A549 (cell line): ENCODE data around the gene LSM12. TPM values are rescaled to one million over a fixed set of nuclear protein-coding genes. Genes with fewer than 3 reads are reported as not detected.

ENCODE experiments used
- ATAC-seq, 2 experiments: fragments of 200-7000 bp in 1 of 2; fragments of >200 bp in 1 of 2; cut with Nextera tagmentation in 1 of 2; cut with Tn5 transposase in 1 of 2; 3 replicates each; pipeline versions ENCODE4 v1.8.0 to v1.9.1; 2018 to 2020; ENCODE audit warnings: mild to moderate bottlenecking in 1 of 2, moderate library complexity in 1 of 2
- CTCF ChIA-PET: fragments of 300-600 bp; sonication (Branson Sonifier 250); formaldehyde crosslinking; extraction: SDS; loops from one replicate; lab custom pipeline; 2021; ENCODE audit warnings: antibody characterized with exemption, inconsistent platforms; lab: Yijun Ruan, JAX
- POLR2A ChIA-PET: fragments of 350-600 bp; formaldehyde crosslinking; extraction: SDS; loops from one replicate; lab custom pipeline; 2021; ENCODE audit warnings: antibody characterized with exemption, inconsistent platforms; lab: Yijun Ruan, JAX
- DNase-seq, 2 experiments: peaks; one replicate each; pipeline versions ENCODE4 v3.0.0 to v3.0.0-alpha.2; 2011 to 2016; ENCODE audit warnings: low read depth in 1 of 2, low spot score in 1 of 2
- FAIRE-seq: peaks from 2 replicates; lab custom pipeline; 2011; peaks lifted over from hg19 to GRCh38; lab: Jason Lieb, UNC
- H3K27ac ChIP-seq, 2 experiments: fragments of >200 bp; sonication (Bioruptor Twin); formaldehyde crosslinking; 3 replicates each; pipeline ENCODE4 v1.5.1; 2016 to 2017
- H3K4me1 ChIP-seq: fragments of >200 bp; sonication (Bioruptor Twin); formaldehyde crosslinking; 3 replicates; pipeline ENCODE4 v1.6.1; 2016
- H3K4me2 ChIP-seq: fragments of >200 bp; sonication (Bioruptor Twin); formaldehyde crosslinking; 3 replicates; pipeline ENCODE4 v1.6.1; 2016
- H3K4me3 ChIP-seq: fragments of >200 bp; sonication (Bioruptor Twin); formaldehyde crosslinking; 3 replicates; pipeline ENCODE4 v1.5.1; 2016
- H3K9me3 ChIP-seq: fragments of >200 bp; sonication (Bioruptor Twin); formaldehyde crosslinking; 3 replicates; pipeline ENCODE4 v1.6.1; 2016
- BHLHE40 ChIP-seq: IDR thresholded peaks from 2 replicates; pipeline ENCODE4 v1.6.1; 2012; ENCODE audit warnings: low read depth, low read length, inconsistent platforms
- CBX2 ChIP-seq: fragments of 200-600 bp; sonication (generic); IDR thresholded peaks from 2 replicates; pipeline ENCODE4 v1.6.1; 2016; ENCODE audit warnings: low read depth, mild to moderate bottlenecking, borderline replicate concordance
- CEBPB ChIP-seq, 2 experiments: fragments of >200 bp in 1 of 2; sonication (Bioruptor Twin) in 1 of 2; formaldehyde crosslinking in 1 of 2; IDR thresholded peaks; 2 replicates each; pipeline ENCODE4 v1.6.1; 2012 to 2016
- CHD2 ChIP-seq: fragments of 150-350 bp; IDR thresholded peaks from 2 replicates; pipeline ENCODE4 v1.6.1; 2014; ENCODE audit warnings: low read length; ENCODE audit not compliant: partially characterized antibody
- CHD4 ChIP-seq: fragments of 200-600 bp; sonication (generic); IDR thresholded peaks from 2 replicates; pipeline ENCODE4 v1.6.1; 2016; ENCODE audit warnings: antibody characterized with exemption, mild to moderate bottlenecking, borderline replicate concordance
- E2F6 ChIP-seq: IDR thresholded peaks from 2 replicates; pipeline ENCODE4 v1.6.1; 2012; ENCODE audit warnings: low read depth, borderline replicate concordance
- EHF ChIP-seq: fragments of 250-450 bp; sonication (Bioruptor Pico); IDR thresholded peaks from 2 replicates; pipeline ENCODE4 v1.5.0; 2020; ENCODE audit warnings: mild to moderate bottlenecking
- EHMT2 ChIP-seq: fragments of 200-600 bp; sonication (generic); IDR thresholded peaks from 2 replicates; pipeline ENCODE4 v1.6.1; 2016; ENCODE audit warnings: antibody characterized with exemption, low read depth, mild to moderate bottlenecking, moderate library complexity
- ESRRA ChIP-seq: fragments of 150-350 bp; IDR thresholded peaks from 2 replicates; pipeline ENCODE4 v1.6.1; 2014; ENCODE audit warnings: mild to moderate bottlenecking, low read length, borderline replicate concordance
- FOSB ChIP-seq: fragments of 250-450 bp; sonication (Bioruptor Pico); IDR thresholded peaks from 2 replicates; pipeline ENCODE4 v1.5.0; 2020; ENCODE audit warnings: mild to moderate bottlenecking, moderate library complexity
- FOSL2 ChIP-seq, 2 experiments: fragments of 450-650 bp in 1 of 2; fragments of >200 bp in 1 of 2; sonication (Bioruptor Twin) in 1 of 2; formaldehyde crosslinking; IDR thresholded peaks; 2 replicates each; pipeline versions ENCODE4 v1.5.0 to v1.6.1; 2016 to 2020; ENCODE audit warnings: mild to moderate bottlenecking in 1 of 2, moderate library complexity in 1 of 2
- HDAC2 ChIP-seq: fragments of 200-600 bp; sonication (generic); IDR thresholded peaks from 2 replicates; pipeline ENCODE4 v1.6.1; 2016
- HOXA7 ChIP-seq: fragments of 250-450 bp; sonication (Bioruptor Pico); IDR thresholded peaks from 2 replicates; pipeline ENCODE4 v1.5.0; 2020; ENCODE audit warnings: mild to moderate bottlenecking, moderate library complexity
- HOXB5 ChIP-seq: fragments of 250-450 bp; sonication (Bioruptor Pico); IDR thresholded peaks from 2 replicates; pipeline ENCODE4 v1.5.0; 2020; ENCODE audit warnings: mild to moderate bottlenecking, moderate library complexity
- JUN ChIP-seq, 2 experiments: fragments of >200 bp; sonication (Bioruptor Twin); formaldehyde crosslinking; IDR thresholded peaks; 2 replicates in 1 of 2; 3 replicates in 1 of 2; pipeline ENCODE4 v1.6.1; 2016 to 2017
- JUNB ChIP-seq: fragments of >200 bp; sonication (Bioruptor Twin); formaldehyde crosslinking; IDR thresholded peaks from 2 replicates; pipeline ENCODE4 v1.6.1; 2016
- KDM1A ChIP-seq: fragments of 200-600 bp; sonication (generic); IDR thresholded peaks from 2 replicates; pipeline ENCODE4 v1.6.1; 2016; ENCODE audit warnings: low read depth, mild to moderate bottlenecking
- KDM5A ChIP-seq: fragments of 200-600 bp; sonication (generic); IDR thresholded peaks from 2 replicates; pipeline ENCODE4 v1.6.1; 2016; ENCODE audit warnings: antibody characterized with exemption, mild to moderate bottlenecking
- MAFK ChIP-seq: fragments of 450-650 bp; IDR thresholded peaks from 2 replicates; pipeline ENCODE4 v1.6.1; 2014; ENCODE audit not compliant: partially characterized antibody
- MAZ ChIP-seq: fragments of 150-350 bp; IDR thresholded peaks from 2 replicates; pipeline ENCODE4 v1.6.1; 2014; ENCODE audit warnings: antibody characterized with exemption, low read depth, low read length, borderline replicate concordance
- NFE2L2 ChIP-seq: fragments of 150-350 bp; conservative IDR thresholded peaks from 2 replicates; pipeline ENCODE4 v1.6.1; 2014; ENCODE audit warnings: low read length
- PHF8 ChIP-seq: fragments of 200-600 bp; sonication (generic); IDR thresholded peaks from 2 replicates; pipeline ENCODE4 v1.6.1; 2016; ENCODE audit warnings: low read depth, mild to moderate bottlenecking, antibody characterized with exemption, moderate library complexity, borderline replicate concordance
- POLR2AphosphoS2 ChIP-seq: conservative IDR thresholded peaks from 2 replicates; pipeline ENCODE4 v1.6.1; 2012; ENCODE audit warnings: low read length, improper control_type of control experiment, inconsistent platforms
- RAD21 ChIP-seq, 2 experiments: fragments of >200 bp in 1 of 2; sonication (Bioruptor Twin) in 1 of 2; formaldehyde crosslinking in 1 of 2; IDR thresholded peaks in 1 of 2; conservative IDR thresholded peaks in 1 of 2; 2 replicates in 1 of 2; 3 replicates in 1 of 2; pipeline ENCODE4 v1.6.1; 2012 to 2018; ENCODE audit warnings: inconsistent platforms in 1 of 2
- RCOR1 ChIP-seq: fragments of 150-350 bp; IDR thresholded peaks from 2 replicates; pipeline ENCODE4 v1.6.1; 2014; ENCODE audit warnings: antibody characterized with exemption, low read length, low read depth
- RFX5 ChIP-seq: fragments of 450-650 bp; IDR thresholded peaks from 2 replicates; pipeline ENCODE4 v1.7.1; 2014; ENCODE audit warnings: antibody characterized with exemption, mild to moderate bottlenecking, moderate library complexity
- RNF2 ChIP-seq: fragments of 200-600 bp; sonication (generic); IDR thresholded peaks from 2 replicates; pipeline ENCODE4 v1.6.1; 2016; ENCODE audit warnings: low read depth, mild to moderate bottlenecking, antibody characterized with exemption, moderate library complexity, borderline replicate concordance
- SMC3 ChIP-seq: fragments of >200 bp; sonication (Bioruptor Twin); formaldehyde crosslinking; IDR thresholded peaks from 3 replicates; pipeline ENCODE4 v1.6.1; 2018; ENCODE audit warnings: inconsistent platforms
- SREBF2 ChIP-seq: fragments of 450-650 bp; IDR thresholded peaks from 2 replicates; pipeline ENCODE4 v1.6.1; 2014; ENCODE audit warnings: mild to moderate bottlenecking, moderate library complexity
- WGBS: methylation state at CpG from one replicate; pipeline ENCODE4 v1.1.6; 2017; ENCODE audit errors: missing lambda C conversion rate; 5-methylcytosine and 5-hydroxymethylcytosine counted together
- polyA plus RNA-seq, 4 experiments: library from polyadenylated mRNA; depleted of rRNA in 3 of 4; stranded (reverse); fragments of >200 nt; fragmentation: RNase III in 1 of 4; extraction: RNeasy Plus Mini Kit Qiagen cat#74134 plus additional on column Dnase treatment in 1 of 4; gene quantifications; 2 replicates in 3 of 4; 3 replicates in 1 of 4; pipeline ENCODE4 v1.2.3, GENCODE V29; 2011 to 2017
- TF ChIP-seq, protein P1 (sequence below): IDR thresholded peaks from 2 replicates; pipeline ENCODE4 v1.6.1; 2012
- TF ChIP-seq, protein P2 (sequence below): fragments of 200-600 bp; sonication (generic); IDR thresholded peaks from 2 replicates; pipeline ENCODE4 v1.6.1; 2016; ENCODE audit warnings: antibody characterized with exemption, mild to moderate bottlenecking, moderate library complexity
- TF ChIP-seq, protein P3 (sequence below): IDR thresholded peaks from 2 replicates; pipeline ENCODE4 v1.6.1; 2012

The LSM12 gene
- polyA plus RNA-seq, 2 of the 4 experiments (the other 2 are of a cell fraction): 43.9 to 75.0 TPM

DNA sequence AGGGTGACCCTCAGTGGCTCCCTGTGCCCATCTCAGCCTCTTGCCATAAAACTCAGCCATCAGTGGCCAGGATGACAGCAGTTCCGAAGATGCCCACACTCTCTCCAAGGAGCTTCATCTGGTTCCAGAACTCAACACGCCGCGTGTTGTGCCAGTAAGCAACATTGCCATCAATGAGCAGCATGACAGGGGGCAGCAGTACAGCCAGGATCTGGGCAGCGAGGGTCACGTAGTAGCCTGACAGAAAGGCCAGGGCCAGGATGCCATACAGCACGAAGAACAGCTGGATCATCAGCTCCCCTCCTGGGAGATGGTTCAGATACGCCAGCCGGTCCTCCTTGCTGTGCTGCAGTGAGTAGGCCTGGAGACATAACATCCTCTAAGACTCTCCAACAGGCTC, 54.6 kb downstream of the LSM12 start:
- POLR2A ChIA-PET: interaction anchor here (1.0 kb wide), 1 partner anchor 58 kb away, joined by 4 read pairs; no protein-coding TSS in a partner anchor
- H3K9me3 ChIP-seq: no peaks in the 10 kb centered on the region
- DNase-seq: no peak
- no peak overlapping the region for H3K27ac ChIP-seq
- 93% methylated on average over 9 of the region's 9 CpGs for WGBS
- H3K4me1 ChIP-seq: peaks cover 8% of the 10 kb centered on the region
- no peak for ATAC-seq
- CTCF ChIA-PET: interaction anchor here (1.0 to 3.7 kb wide), 4 partner anchors 16 to 104 kb away, joined by 3 to 21 read pairs (median 12); no protein-coding TSS in a partner anchor
- no peak overlapping the region for H3K4me3 ChIP-seq
- TF ChIP-seq RNF2: no peak
- no peak for TF ChIP-seq HOXA7 (CRISPR knock-in tag)
- TF ChIP-seq CHD2: no peak
- TF ChIP-seq JUNB: no peak
- no peak for TF ChIP-seq PHF8
- TF ChIP-seq KDM5A: no peak
- TF ChIP-seq SMC3: no peak
- TF ChIP-seq RCOR1: no peak
- TF ChIP-seq RFX5: no peak
- TF ChIP-seq, protein P1, sequence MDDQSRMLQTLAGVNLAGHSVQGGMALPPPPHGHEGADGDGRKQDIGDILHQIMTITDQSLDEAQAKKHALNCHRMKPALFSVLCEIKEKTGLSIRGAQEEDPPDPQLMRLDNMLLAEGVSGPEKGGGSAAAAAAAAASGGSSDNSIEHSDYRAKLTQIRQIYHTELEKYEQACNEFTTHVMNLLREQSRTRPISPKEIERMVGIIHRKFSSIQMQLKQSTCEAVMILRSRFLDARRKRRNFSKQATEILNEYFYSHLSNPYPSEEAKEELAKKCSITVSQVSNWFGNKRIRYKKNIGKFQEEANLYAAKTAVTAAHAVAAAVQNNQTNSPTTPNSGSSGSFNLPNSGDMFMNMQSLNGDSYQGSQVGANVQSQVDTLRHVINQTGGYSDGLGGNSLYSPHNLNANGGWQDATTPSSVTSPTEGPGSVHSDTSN: no peak
- TF ChIP-seq, protein P2, sequence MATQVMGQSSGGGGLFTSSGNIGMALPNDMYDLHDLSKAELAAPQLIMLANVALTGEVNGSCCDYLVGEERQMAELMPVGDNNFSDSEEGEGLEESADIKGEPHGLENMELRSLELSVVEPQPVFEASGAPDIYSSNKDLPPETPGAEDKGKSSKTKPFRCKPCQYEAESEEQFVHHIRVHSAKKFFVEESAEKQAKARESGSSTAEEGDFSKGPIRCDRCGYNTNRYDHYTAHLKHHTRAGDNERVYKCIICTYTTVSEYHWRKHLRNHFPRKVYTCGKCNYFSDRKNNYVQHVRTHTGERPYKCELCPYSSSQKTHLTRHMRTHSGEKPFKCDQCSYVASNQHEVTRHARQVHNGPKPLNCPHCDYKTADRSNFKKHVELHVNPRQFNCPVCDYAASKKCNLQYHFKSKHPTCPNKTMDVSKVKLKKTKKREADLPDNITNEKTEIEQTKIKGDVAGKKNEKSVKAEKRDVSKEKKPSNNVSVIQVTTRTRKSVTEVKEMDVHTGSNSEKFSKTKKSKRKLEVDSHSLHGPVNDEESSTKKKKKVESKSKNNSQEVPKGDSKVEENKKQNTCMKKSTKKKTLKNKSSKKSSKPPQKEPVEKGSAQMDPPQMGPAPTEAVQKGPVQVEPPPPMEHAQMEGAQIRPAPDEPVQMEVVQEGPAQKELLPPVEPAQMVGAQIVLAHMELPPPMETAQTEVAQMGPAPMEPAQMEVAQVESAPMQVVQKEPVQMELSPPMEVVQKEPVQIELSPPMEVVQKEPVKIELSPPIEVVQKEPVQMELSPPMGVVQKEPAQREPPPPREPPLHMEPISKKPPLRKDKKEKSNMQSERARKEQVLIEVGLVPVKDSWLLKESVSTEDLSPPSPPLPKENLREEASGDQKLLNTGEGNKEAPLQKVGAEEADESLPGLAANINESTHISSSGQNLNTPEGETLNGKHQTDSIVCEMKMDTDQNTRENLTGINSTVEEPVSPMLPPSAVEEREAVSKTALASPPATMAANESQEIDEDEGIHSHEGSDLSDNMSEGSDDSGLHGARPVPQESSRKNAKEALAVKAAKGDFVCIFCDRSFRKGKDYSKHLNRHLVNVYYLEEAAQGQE: no peak
- TF ChIP-seq, protein P3, sequence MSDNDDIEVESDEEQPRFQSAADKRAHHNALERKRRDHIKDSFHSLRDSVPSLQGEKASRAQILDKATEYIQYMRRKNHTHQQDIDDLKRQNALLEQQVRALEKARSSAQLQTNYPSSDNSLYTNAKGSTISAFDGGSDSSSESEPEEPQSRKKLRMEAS: no peak
- TF ChIP-seq EHF: no peak
- TF ChIP-seq POLR2AphosphoS2: no peak
- no peak for TF ChIP-seq KDM1A
- no peak for TF ChIP-seq FOSB (CRISPR knock-in tag)
- no peak for TF ChIP-seq RAD21 (conservative IDR thresholded peaks at IDR 0.05 in 1 of 2, IDR thresholded peaks at IDR 0.05 in 1 of 2)
- TF ChIP-seq MAZ: no peak
- no peak for TF ChIP-seq FOSL2 (IDR thresholded peaks at IDR 0.05)
- no peak for TF ChIP-seq FOSL2 (CRISPR knock-in tag; IDR thresholded peaks at IDR 0.05)
- no peak for TF ChIP-seq NFE2L2
- FAIRE-seq: no peak
- H3K4me2 ChIP-seq: no peak overlapping the region

GRCh38 chr17:44010966-44011647, 55.4 kb downstream of the LSM12 start:
- DNase-seq (no peak), ATAC-seq (no peak), FAIRE-seq (no peak)
- no peak overlapping the region for H3K4me2 ChIP-seq
- H3K27ac ChIP-seq: no peak overlapping the region
- peaks cover 11% of the 10 kb centered on the region for H3K4me1 ChIP-seq
- 62% methylated on average over 4 of the region's 4 CpGs for WGBS
- CTCF ChIA-PET: interaction anchor here (0.6 to 3.7 kb wide), 8 partner anchors 16 to 207 kb away, joined by 3 to 21 read pairs (median 4); no protein-coding TSS in a partner anchor
- TF ChIP-seq CEBPB (IDR thresholded peaks at IDR 0.05) (no peak), HOXB5 (CRISPR knock-in tag) (no peak), CHD4 (no peak), EHF (no peak), BHLHE40 (no peak), ESRRA (no peak), EHMT2 (no peak), SREBF2 (no peak), MAZ (no peak), HDAC2 (no peak), CBX2 (no peak), RFX5 (no peak), E2F6 (no peak), JUN (IDR thresholded peaks at IDR 0.05) (no peak), MAFK (no peak)
- H3K4me3 ChIP-seq: no peak overlapping the region
- POLR2A ChIA-PET: interaction anchor here (1.0 kb wide), 1 partner anchor 59 kb away, joined by 4 read pairs; no protein-coding TSS in a partner anchor
- H3K9me3 ChIP-seq: no peaks in the 10 kb centered on the region
